GM12874 (cell line): ENCODE measurements around the gene GTF3C5.

Source experiments
- TF ChIP-seq, protein P1 (sequence below): IDR thresholded peaks from 2 replicates; pipeline ENCODE4 v1.5.1; 2011; ENCODE audit warnings: low read depth, mild to moderate bottlenecking, control low read depth, low read length, moderate library complexity; ENCODE audit not compliant: insufficient read depth

GTF3C5 gene

GRCh38 chr9:133090752-133091385 is 60.1 kb downstream of the GTF3C5 start:
- TF ChIP-seq, protein P1, sequence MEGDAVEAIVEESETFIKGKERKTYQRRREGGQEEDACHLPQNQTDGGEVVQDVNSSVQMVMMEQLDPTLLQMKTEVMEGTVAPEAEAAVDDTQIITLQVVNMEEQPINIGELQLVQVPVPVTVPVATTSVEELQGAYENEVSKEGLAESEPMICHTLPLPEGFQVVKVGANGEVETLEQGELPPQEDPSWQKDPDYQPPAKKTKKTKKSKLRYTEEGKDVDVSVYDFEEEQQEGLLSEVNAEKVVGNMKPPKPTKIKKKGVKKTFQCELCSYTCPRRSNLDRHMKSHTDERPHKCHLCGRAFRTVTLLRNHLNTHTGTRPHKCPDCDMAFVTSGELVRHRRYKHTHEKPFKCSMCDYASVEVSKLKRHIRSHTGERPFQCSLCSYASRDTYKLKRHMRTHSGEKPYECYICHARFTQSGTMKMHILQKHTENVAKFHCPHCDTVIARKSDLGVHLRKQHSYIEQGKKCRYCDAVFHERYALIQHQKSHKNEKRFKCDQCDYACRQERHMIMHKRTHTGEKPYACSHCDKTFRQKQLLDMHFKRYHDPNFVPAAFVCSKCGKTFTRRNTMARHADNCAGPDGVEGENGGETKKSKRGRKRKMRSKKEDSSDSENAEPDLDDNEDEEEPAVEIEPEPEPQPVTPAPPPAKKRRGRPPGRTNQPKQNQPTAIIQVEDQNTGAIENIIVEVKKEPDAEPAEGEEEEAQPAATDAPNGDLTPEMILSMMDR, result no peak

DNA sequence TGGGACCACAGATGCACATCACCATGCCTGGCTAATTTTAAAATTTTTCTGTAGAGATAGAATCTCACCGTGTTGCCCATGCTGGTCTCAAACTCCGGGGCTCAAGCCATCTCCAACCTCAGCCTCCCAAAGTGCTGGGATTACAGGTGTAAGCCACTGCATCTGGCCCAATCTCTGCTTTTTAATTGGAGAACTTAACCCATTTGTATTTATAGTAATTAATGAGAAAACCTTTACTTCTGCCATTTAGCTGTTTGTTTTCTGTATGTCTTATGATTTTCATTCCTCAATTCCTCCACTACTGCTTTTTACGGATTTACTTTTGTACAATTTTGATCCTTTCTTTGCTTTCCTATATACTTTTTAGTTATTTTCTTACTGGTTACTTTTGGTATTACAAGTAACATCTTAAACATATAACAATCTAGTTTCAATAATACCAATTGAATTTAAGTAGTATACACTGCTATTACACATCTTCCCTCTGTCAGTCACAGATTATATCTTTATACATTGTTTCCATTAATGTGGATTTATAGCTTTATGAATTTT is 64.1 kb downstream of the GTF3C5 start:
- TF ChIP-seq, protein P1, result no peak

DNA sequence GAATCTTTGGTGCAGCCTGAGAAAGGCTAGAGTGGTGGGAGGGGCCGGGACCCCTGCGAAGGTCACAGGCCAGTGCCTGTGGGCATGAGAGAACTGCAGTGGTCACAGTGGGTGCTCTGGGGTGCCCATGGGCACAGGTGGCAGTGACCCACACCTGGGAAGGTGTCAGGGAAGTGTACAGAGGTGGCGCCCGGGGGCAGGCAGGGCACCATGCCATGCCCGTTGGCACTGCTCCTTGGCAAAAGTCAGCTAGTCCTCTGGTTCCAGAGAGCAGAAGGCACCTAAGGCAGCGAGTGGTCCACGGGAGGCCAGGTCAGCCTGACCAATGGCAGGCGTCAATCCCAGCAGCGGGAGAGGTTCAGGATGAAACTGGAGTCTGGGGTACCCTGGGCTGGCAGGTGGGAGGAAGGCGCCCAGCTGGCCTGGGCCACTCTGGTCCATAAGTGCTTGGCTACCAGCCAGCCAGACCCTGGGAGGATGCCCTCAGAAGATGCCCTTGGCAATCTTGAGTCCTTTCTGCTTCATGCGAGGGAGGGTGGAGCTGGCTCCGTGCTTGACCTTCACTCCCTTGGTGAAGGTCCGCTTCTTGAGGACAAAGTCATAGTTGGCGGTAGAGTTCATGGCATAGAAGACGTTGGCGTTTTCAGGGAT is 67.4 kb downstream of the GTF3C5 start:
- TF ChIP-seq, protein P1, result no peak

DNA sequence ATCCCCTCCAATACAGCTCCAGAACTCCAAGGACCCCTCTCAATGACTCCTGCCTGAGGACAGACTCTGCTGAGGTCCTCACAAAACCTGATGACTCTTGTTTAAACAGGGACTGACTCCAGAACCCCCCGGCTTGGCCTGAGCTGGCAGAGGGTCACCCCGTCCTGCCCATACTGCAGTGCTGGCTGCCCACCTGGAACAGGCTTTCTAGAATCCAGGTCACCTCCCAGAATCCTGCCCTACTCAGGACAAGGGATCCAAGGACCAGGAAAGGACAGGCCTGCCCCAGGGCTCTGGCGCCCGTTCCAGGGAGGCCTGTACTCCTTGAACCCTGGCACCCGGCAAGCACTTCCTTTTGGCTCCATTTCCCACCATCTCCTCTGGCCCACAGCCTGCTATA is 68.1 kb downstream of the GTF3C5 start:
- TF ChIP-seq, protein P1, result no peak

DNA sequence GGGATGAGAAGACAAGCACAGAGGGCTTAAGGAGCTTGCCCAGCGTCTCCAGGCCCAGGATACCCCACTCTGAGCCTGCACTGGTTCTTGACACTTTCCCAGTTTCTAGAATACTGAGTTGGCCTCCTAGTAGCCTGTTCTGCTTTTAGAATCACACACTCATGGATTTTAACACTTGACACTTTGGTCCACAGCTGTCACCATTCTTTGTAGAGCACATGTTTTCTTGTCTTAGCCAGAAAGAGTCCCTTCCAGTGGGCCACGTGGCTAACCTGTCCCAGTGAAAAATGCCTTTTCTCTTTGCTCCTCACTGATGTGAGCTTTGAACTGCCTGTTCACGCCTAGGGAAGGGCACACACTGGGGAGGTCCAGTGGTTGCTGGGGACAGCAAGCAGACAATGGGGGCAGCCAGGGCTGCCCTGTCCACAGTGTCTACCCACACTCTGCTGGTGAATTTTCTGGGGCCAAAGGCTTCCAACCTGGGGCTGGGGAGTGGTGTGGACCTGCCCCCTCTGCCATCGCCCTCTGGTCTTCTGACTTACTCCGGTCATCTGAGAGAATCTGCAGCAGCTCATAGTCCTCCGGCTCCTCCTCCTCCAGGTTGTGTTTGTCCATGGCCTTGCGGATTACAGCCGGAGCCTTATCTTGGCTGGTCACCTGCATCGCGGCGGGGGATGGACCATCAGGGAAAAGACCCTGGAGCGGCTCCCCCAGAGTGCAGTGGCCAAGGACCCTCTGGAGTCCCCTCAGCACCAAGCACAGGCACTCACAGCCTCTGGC is 69.1 kb downstream of the GTF3C5 start:
- TF ChIP-seq, protein P1, result no peak

GRCh38 chr9:133100506-133101355 is 69.9 kb downstream of the GTF3C5 start:
- TF ChIP-seq, protein P1, result no peak
